Central memory CD4-positive, alpha-beta T cell (primary cell): ENCODE measurements around the gene SMAP2.
A peak's percentile ranks its signal among the peaks of the same experiment; 100 is the strongest.
"Not testable (repeated sequence)": the region's sequence is repeated elsewhere in the genome, so short reads cannot be mapped to it uniquely, and the experiment has no call there.

Experiments used
- DNase-seq: peaks from one replicate; pipeline ENCODE4 v3.0.0; 2022
- total RNA-seq, 3 experiments: gene quantifications; one replicate each; lab custom pipeline; 2026; lab: John Stamatoyannopoulos, UW

SMAP2 gene
- 150 to 285 (median 249) reads per million in 3 experiments for total RNA-seq

- peak; percentile 95 for DNase-seq
These were observed at the start of gene SMAP2 for GRCh38 chr1:40373323-40374283. Gene SMAP2, plus strand, starts transcription at chr1:40373727. Its CDS starts 394 bp downstream, at chr1:40374121.

DNA sequence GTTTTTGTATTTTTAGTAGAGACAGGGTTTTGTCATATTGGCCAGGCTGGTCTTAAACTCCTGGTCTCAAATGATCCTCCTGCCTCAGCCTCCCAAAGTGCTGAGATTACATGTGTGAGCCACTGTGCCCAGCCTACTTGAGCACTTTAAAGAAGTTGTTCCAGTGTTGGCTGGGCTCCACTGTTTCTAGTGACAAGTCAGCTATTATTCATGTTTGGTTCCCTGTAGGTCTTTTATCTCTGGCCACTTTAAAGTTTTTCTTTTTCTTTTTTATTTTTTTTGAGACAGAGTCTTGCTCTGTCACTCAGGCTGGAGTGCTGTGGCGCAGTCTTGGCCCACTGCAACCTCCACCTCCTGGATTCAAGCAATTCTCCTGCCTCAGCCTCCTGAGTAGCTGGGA lies 42.1 kb upstream of the SMAP2 start:
- not testable (repeated sequence) for DNase-seq

DNA sequence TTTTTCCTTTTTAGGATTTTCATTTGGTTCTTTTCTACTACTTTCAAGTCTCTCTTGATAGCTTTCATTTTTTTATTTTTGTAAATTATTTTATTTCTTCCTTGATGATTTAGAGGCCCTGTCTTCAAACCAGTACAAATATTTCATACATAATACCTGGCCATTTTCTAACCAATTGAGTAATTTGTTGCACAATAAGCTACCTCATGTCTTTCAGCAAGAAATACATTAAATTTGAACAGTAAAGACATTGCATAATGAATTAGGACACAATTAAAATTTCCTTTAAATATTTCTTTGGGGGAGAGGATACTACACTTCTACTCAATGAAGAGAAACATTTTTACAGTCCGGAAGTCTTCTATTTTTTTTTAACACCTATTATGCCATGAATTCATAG lies 40.8 kb upstream of the SMAP2 start:
- DNase-seq = no peak

GRCh38 chr1:40337443-40337842 lies 36.1 kb upstream of the SMAP2 start:
- DNase-seq = no peak

DNA sequence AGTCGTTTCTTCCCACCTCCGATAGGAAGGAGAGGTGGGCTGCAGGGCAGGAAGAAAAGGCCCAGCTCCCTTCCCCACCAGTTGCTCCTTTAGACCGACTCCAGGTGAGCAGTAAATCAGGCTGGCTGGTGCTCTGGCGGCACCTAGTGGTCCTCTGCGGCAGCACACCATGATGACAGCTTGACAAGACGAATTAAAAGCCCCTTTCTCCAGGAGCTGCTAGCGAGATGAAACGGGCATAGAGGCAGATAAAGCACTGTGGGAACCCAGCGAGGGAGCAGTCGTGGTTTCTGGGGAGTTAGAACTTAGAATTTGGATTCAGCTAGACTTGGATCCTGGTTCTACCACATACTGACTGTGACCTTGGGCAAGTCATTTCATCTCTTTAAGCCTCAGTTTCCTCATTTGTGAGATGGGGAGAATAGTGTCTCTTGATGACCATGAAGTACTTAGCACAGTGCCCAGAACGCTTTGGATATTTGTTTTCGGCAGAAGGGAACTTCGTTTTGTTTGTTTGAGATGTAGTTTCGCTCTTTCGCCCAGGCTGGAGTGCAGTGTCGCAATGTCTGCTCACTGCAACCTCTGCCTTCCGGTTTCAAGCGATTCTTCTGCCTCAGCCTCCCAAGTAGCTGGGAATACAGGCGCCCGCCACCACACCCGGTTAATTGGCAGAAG lies 34.6 kb upstream of the SMAP2 start:
- peak; percentile 83 for DNase-seq

GRCh38 chr1:40339420-40340323 lies 33.9 kb upstream of the SMAP2 start:
- no peak for DNase-seq

- DNase-seq = no peak
These were observed 31.8 kb upstream of the SMAP2 start for GRCh38 chr1:40341491-40342380.

- not testable (repeated sequence) for DNase-seq
These were observed 31.2 kb upstream of the SMAP2 start for GRCh38 chr1:40342381-40342717.

DNA sequence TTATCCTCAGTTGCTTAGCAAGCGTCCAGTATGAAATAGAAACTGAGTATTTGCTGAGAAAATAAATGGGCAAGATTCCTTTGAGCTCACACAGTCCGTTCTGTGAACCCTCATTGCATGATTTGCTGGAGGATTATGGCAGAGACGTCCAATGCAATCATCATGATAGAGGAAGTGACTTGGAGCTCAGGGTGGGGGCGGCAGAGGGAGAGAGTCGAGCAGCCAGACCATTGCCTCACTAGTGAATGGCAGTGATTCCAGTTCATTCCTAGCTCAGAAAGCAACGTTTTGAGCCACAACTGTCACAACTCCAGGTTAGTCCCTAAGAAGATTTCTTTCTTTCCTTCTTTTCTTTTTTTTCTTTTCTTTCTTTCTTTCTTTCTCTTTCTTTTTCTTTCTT lies 28.9 kb upstream of the SMAP2 start:
- DNase-seq = no peak

DNA sequence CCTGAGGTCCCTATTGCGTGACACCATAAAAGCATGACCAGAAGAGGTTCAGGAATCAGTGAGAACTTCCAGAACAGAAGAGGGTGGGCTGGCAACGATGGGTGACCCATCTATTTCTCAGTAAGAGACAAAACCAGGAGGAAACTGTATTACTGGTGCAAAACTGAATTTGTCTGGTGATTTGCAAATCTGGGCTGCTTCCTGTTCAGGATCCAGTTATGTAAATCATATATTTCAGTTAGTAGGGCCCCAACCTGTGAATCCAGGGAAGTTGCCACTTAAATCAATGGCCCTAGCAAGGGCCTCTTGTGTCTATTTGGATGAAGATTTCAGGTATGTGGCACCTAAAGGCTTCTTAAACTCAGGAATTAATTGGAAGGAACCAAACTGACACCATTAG lies 23.1 kb upstream of the SMAP2 start:
- DNase-seq = no peak

DNA sequence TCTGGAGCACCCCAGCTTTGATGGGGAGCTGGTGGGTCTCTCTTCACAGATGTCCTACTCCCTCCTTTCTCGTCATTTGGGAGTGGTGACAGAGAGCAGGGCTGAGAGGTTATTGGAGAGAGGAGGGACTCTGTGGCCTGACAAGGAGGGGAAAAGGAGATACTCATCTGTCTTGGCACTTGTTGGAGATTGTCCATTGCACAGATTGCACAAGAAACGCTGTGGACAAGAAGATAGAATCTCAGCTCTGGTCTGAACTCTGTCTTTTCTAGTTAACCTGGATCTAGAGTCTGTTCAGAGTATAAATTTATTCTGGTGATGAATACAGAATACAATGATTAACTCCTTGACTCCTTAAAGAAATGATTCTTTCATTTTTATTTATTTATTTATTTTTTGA lies 22.4 kb upstream of the SMAP2 start:
- DNase-seq = no peak

GRCh38 chr1:40352126-40352525 lies 21.4 kb upstream of the SMAP2 start:
- DNase-seq = no peak

DNA sequence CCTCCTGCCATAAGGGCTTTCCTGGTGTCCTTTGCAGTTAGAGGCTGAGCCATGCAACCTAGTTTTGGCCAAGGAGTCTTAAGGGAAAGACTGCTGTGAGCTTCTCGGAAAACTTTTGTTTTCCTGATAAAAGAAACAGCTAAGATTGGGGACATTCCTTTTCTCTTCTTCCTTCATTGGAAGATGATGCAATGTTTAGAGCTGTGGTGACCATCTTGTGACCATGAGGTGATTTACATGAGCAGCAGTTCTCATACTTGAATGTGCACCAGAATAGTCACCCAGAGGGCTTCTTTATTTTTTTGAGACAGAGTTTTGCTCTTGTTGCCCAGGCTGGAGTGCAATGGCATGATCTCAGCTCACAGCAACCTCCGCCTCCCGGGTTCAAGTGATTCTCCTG lies 20.4 kb upstream of the SMAP2 start:
- no peak for DNase-seq

- DNase-seq = no peak
These were observed 15.9 kb upstream of the SMAP2 start for GRCh38 chr1:40357625-40358024.

GRCh38 chr1:40360631-40361030 lies 12.9 kb upstream of the SMAP2 start:
- no peak for DNase-seq

- DNase-seq = no peak
These were observed 12.3 kb upstream of the SMAP2 start for GRCh38 chr1:40361201-40361600.

GRCh38 chr1:40361637-40362036 lies 11.9 kb upstream of the SMAP2 start:
- DNase-seq = no peak

DNA sequence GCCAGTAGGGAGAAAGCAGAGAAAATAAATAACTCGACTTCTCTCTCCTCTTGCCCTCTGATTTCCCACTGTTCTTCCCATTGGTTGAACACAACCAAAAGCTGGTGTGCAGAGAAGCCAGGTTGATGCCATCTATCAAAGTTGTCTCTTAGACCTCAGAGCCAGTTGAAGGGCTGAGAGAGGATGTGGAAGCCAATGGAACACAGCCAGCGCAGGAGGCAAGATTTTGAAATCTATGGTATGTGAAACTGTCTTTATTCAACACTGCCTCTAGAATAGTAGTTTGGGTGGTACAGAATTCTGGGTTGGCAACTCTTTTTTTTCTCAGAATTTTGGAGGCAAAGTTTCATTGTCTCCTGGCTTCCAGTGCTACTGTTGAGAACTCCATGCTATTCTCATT lies 11.3 kb upstream of the SMAP2 start:
- no peak for DNase-seq

- DNase-seq = no peak
These were observed 10.8 kb upstream of the SMAP2 start for GRCh38 chr1:40362699-40363098.

DNA sequence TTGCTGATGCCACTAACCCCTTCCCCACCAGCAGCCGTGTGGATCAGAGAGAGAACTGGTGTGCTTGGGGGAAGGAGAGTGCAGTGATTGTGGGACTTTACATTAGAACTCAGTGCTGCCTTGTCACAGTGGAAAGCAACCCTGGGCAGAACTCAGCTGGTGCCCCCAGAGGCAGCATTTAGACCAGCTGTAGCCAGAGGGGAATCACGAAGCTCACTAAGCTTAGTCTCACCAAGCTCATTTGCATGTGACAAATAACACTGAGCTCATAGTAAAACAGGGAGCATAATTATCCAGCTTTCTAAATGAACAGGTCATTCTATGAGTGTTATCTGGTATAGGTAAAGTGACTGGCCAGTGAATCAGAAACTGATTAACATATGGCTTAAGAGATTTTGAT lies 9.8 kb upstream of the SMAP2 start:
- DNase-seq = no peak

DNA sequence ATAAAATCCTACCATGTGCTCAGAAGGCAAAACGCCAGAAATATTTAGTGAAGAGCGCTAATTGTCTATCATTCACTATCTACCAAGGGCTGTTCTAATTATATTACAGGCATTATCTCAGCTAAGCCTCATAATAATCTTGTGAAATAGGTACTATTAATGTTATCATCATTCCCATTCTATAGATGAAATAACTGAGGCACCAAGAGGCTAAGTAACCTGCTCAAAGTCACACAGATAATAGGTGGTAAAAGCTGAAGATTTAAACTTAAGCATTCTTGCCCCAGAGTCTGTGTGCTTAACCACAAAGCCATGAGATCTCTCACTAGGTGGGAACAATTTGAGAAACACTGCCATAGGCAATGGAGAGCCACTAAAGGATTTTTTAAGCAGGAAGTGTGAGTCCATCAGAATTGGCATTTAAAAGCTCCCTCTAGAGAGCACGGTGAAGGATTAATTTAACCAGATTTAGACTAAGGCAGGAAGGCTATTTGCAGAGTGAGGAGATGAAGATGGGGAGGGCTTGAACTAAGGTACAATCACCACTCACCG lies 1.7 kb upstream of the SMAP2 start:
- no peak for DNase-seq
